K562 (cell line): ENCODE measurements around the gene SMIM23. TPM values are rescaled to one million over a fixed set of nuclear protein-coding genes. Genes with fewer than 3 reads are reported as not detected.

Experiments
- ATAC-seq: fragments of 200-7000 bp; cut with Tn5 transposase; 3 replicates; pipeline ENCODE4 v1.9.1; 2020; ENCODE audit warnings: moderate library complexity
- BruUV-seq: library from RNA; stranded (reverse); fragments of 400-500 nt; replicated peaks from 2 replicates; lab custom pipeline; 2021; lab: Mats Ljungman, UMichigan
- CTCF ChIA-PET: fragments of 300-600 bp; formaldehyde crosslinking; extraction: SDS; loops from one replicate; lab custom pipeline; 2021; ENCODE audit warnings: low intra/inter-chr PET ratio; lab: Yijun Ruan, JAX
- POLR2A ChIA-PET: fragments of 300-600, 350-650 bp; sonication (Branson Sonifier 250); formaldehyde crosslinking; extraction: SDS; loops from one replicate; lab custom pipeline; 2021; ENCODE audit warnings: antibody characterized with exemption, inconsistent platforms; lab: Yijun Ruan, JAX
- DNase-seq, 4 experiments: peaks; one replicate each; pipeline versions ENCODE4 v3.0.0 to v3.0.0-alpha.2; 2011 to 2018; ENCODE audit warnings: low spot score in 3 of 4, mixed read lengths in 3 of 4; ENCODE audit errors: extremely low read depth in 1 of 4
- FAIRE-seq: peaks from 2 replicates; lab custom pipeline; 2011; peaks lifted over from hg19 to GRCh38; lab: Jason Lieb, UNC
- H2AFZ ChIP-seq: 2 replicates; pipeline ENCODE4 v1.6.0; 2011; ENCODE audit warnings: low read depth, low read length, control low read depth, inconsistent platforms
- H3K27ac ChIP-seq: fragments of 200-600 bp; 3 replicates; pipeline ENCODE4 v1.8.0; 2011; ENCODE audit warnings: low read depth, mild to moderate bottlenecking, control low read depth, inconsistent platforms, low read length, moderate library complexity, mixed read lengths; ENCODE audit errors: extremely low read depth
- H3K27me3 ChIP-seq, 2 experiments: fragments of 300-600 bp in 1 of 2; 2 replicates in 1 of 2; 3 replicates in 1 of 2; pipeline versions ENCODE4 v1.6.0 to v1.8.0; 2011; ENCODE audit warnings: inconsistent platforms in 2 of 2, low read length in 2 of 2, mild to moderate bottlenecking in 1 of 2, mixed read lengths in 1 of 2, moderate library complexity in 1 of 2; ENCODE audit not compliant: control insufficient read depth in 2 of 2, insufficient read depth in 2 of 2
- H3K36me3 ChIP-seq: fragments of 300-600 bp; 3 replicates; pipeline ENCODE4 v1.8.0; 2011; ENCODE audit warnings: mild to moderate bottlenecking, low read length, inconsistent platforms; ENCODE audit not compliant: control insufficient read depth, insufficient read depth
- H3K4me1 ChIP-seq, 2 experiments: fragments of 200-600 bp in 1 of 2; replicated peaks in 1 of 2; 2 replicates in 1 of 2; 3 replicates in 1 of 2; pipeline versions ENCODE4 v1.5.1 to v1.8.0; 2011; ENCODE audit warnings: inconsistent platforms in 2 of 2, low read length in 2 of 2, mild to moderate bottlenecking in 1 of 2, mixed read lengths in 1 of 2, moderate library complexity in 1 of 2; ENCODE audit not compliant: control insufficient read depth in 2 of 2, insufficient read depth in 2 of 2
- H3K4me2 ChIP-seq: 2 replicates; pipeline ENCODE4 v1.6.1; 2011; ENCODE audit warnings: low read length, control low read depth, inconsistent platforms, mixed read lengths; ENCODE audit not compliant: insufficient read depth
- H3K4me3 ChIP-seq: fragments of 200-600 bp; sonication (generic), shearing (Covaris generic); 2 replicates; pipeline ENCODE4 v1.5.1; 2016; ENCODE audit warnings: control low read depth, inconsistent platforms
- H3K79me2 ChIP-seq: fragments of 200-600 bp; 3 replicates; pipeline ENCODE4 v1.8.0; 2011; ENCODE audit warnings: low read length, inconsistent platforms; ENCODE audit not compliant: control insufficient read depth, insufficient read depth
- H3K9ac ChIP-seq, 2 experiments: 2 replicates each; pipeline versions ENCODE4 v1.6.0 to v1.6.1; 2011; ENCODE audit warnings: low read depth in 2 of 2, low read length in 2 of 2, control low read depth in 1 of 2, inconsistent platforms in 1 of 2, mild to moderate bottlenecking in 1 of 2, mixed read lengths in 1 of 2; ENCODE audit not compliant: insufficient read depth in 1 of 2
- H3K9me1 ChIP-seq: one replicate; pipeline ENCODE4 v1.6.0; 2011; ENCODE audit warnings: inconsistent platforms, mild to moderate bottlenecking, low read length, moderate library complexity; ENCODE audit not compliant: control insufficient read depth, insufficient read depth
- H3K9me3 ChIP-seq: replicated peaks from 2 replicates; pipeline ENCODE4 v1.5.1; 2011; ENCODE audit warnings: low read depth, low read length, inconsistent platforms; ENCODE audit not compliant: control insufficient read depth, insufficient read depth
- H4K20me1 ChIP-seq: replicated peaks from 2 replicates; pipeline ENCODE4 v1.6.1; 2011; ENCODE audit warnings: low read length, inconsistent platforms, mixed read lengths; ENCODE audit not compliant: control insufficient read depth, insufficient read depth
- CHD1 ChIP-seq: fragments of 200-600 bp; sonication (generic); IDR thresholded peaks from one replicate; pipeline ENCODE4 v1.6.1; 2012; ENCODE audit warnings: mild to moderate bottlenecking, moderate library complexity, low read length, inconsistent platforms
- HDAC2 ChIP-seq: fragments of 450-650 bp; IDR thresholded peaks from 2 replicates; pipeline ENCODE4 v1.6.1; 2016; ENCODE audit warnings: mild to moderate bottlenecking
- NR2C2 ChIP-seq, 2 experiments: fragments of 200-800 bp in 1 of 2; sonication (Bioruptor generic) in 1 of 2; sonication (generic) in 1 of 2; formaldehyde crosslinking in 1 of 2; IDR thresholded peaks; 2 replicates each; pipeline versions ENCODE4 v1.6.1 to v1.8.0; 2016 to 2022; ENCODE audit warnings: mild to moderate bottlenecking in 1 of 2, missing compliant biosample characterization in 1 of 2, missing genetic modification characterization in 1 of 2, missing genetic modification reagents in 1 of 2
- ZNF431 ChIP-seq: sonication (generic); formaldehyde crosslinking; IDR thresholded peaks from 2 replicates; pipeline ENCODE4 v1.8.0; 2022; ENCODE audit warnings: mild to moderate bottlenecking, missing genetic modification reagents
- WGBS: fragments of 100-300 bp; shearing (Covaris generic); methylation state at CpG from one replicate; pipeline ENCODE4 v1.1.6; 2016; ENCODE audit warnings: low coverage, mixed read lengths; ENCODE audit not compliant: insufficient coverage; ENCODE audit errors: missing lambda C conversion rate; 5-methylcytosine and 5-hydroxymethylcytosine counted together
- in situ Hi-C: fragments of 300-500 bp; cut with MboI; formaldehyde crosslinking; loops from 4 replicates; pipeline ENCODE4 v1.15.0; 2018; ENCODE audit warnings: inconsistent platforms, mixed read lengths
- intact Hi-C: fragments of 100-400 bp; cut with micrococcal nuclease; formaldehyde crosslinking; loops from 2 replicates; pipeline ENCODE4 v1.14.2; 2022
- polyA plus RNA-seq, 8 experiments: library from polyadenylated mRNA; depleted of rRNA in 4 of 8; stranded (reverse) in 5 of 8; unstranded in 3 of 8; fragments of >200 nt; fragmentation: Nextera tagmentation in 2 of 8; fragmentation: Illumina TruSeq in 1 of 8; extraction: Ambion mirVana in 2 of 8; extraction: Trizol in 1 of 8; gene quantifications; 2 replicates each; pipeline versions ENCODE4 v1.2.1 to v1.2.3, GENCODE V29; 2011 to 2014; ENCODE audit warnings: inconsistent platforms in 1 of 8, missing spikeins in 1 of 8
- total RNA-seq, 7 experiments: library from RNA; depleted of rRNA in 6 of 7; stranded (reverse); fragments of >200 nt in 6 of 7; fragmentation: Illumina TruSeq in 2 of 7; extraction: Trizol in 2 of 7; gene quantifications; 2 replicates each; pipeline versions ENCODE4 v1.2.1 to v1.2.3, GENCODE V29; 2011 to 2021; ENCODE audit warnings: low replicate concordance in 1 of 7
- TF ChIP-seq, protein P1 (sequence below): fragments of 450-650 bp; IDR thresholded peaks from 2 replicates; pipeline ENCODE4 v1.6.1; 2016; ENCODE audit warnings: antibody characterized with exemption
- TF ChIP-seq, protein P2 (sequence below), 2 experiments: fragments of 150-350 bp in 1 of 2; IDR thresholded peaks; 2 replicates each; pipeline ENCODE4 v1.6.1; 2012 to 2016; ENCODE audit warnings: low read depth in 2 of 2, low read length in 2 of 2, mild to moderate bottlenecking in 1 of 2, moderate library complexity in 1 of 2

SMIM23 gene
- total and polyA plus RNA-seq, 9 of the 15 experiments (the other 6 are each of a cell fraction or from before 2014, with no cell fraction given): not detected

- ChIA-PET CTCF (no interaction called here), POLR2A (interaction anchor here (3.4 kb wide), 1 partner anchor 21 kb away, joined by 11 read pairs; no protein-coding TSS in a partner anchor)
- H3K4me3 ChIP-seq: no peak overlapping the region
- H3K9me1 ChIP-seq: peaks cover 3% of the 10 kb centered on the region
- H3K4me1 ChIP-seq: no peaks in the 10 kb centered on the region
- under 1% methylated on average over 11 of the region's 11 CpGs for WGBS
- no peak overlapping the region for H3K27ac ChIP-seq
- FAIRE-seq: no peak
- no peak for ATAC-seq
- no peaks in the 10 kb centered on the region; the same call in 1 of the 2 replicates for H4K20me1 ChIP-seq
- no peak overlapping the region for H3K4me2 ChIP-seq
- TF ChIP-seq, protein P1, sequence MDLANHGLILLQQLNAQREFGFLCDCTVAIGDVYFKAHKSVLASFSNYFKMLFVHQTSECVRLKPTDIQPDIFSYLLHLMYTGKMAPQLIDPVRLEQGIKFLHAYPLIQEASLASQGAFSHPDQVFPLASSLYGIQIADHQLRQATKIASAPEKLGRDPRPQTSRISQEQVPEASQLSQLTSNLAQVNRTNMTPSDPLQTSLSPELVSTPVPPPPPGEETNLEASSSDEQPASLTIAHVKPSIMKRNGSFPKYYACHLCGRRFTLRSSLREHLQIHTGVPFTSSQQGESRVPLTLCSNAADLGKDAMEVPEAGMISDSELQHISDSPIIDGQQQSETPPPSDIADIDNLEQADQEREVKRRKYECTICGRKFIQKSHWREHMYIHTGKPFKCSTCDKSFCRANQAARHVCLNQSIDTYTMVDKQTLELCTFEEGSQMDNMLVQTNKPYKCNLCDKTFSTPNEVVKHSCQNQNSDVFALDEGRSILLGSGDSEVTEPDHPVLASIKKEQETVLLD: no peak
- TF ChIP-seq, protein P2, sequence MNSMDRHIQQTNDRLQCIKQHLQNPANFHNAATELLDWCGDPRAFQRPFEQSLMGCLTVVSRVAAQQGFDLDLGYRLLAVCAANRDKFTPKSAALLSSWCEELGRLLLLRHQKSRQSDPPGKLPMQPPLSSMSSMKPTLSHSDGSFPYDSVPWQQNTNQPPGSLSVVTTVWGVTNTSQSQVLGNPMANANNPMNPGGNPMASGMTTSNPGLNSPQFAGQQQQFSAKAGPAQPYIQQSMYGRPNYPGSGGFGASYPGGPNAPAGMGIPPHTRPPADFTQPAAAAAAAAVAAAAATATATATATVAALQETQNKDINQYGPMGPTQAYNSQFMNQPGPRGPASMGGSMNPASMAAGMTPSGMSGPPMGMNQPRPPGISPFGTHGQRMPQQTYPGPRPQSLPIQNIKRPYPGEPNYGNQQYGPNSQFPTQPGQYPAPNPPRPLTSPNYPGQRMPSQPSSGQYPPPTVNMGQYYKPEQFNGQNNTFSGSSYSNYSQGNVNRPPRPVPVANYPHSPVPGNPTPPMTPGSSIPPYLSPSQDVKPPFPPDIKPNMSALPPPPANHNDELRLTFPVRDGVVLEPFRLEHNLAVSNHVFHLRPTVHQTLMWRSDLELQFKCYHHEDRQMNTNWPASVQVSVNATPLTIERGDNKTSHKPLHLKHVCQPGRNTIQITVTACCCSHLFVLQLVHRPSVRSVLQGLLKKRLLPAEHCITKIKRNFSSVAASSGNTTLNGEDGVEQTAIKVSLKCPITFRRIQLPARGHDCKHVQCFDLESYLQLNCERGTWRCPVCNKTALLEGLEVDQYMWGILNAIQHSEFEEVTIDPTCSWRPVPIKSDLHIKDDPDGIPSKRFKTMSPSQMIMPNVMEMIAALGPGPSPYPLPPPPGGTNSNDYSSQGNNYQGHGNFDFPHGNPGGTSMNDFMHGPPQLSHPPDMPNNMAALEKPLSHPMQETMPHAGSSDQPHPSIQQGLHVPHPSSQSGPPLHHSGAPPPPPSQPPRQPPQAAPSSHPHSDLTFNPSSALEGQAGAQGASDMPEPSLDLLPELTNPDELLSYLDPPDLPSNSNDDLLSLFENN (IDR thresholded peaks at IDR 0.05; ENCODE audit: low read depth in 2 of 2, low read length in 2 of 2): no peak
- TF ChIP-seq NR2C2 (CRISPR knock-in tag; IDR thresholded peaks at IDR 0.05) (no peak), NR2C2 (tag; IDR thresholded peaks at IDR 0.05) (no peak), CHD1 (no peak), HDAC2 (no peak), ZNF431 (CRISPR knock-in tag) (no peak)
- no peak overlapping the region for H3K9ac ChIP-seq
- peaks cover 3 to 47% of the 10 kb centered on the region in 2 experiments; a peak in 4 of 5 replicates for H3K27me3 ChIP-seq
- H3K36me3 ChIP-seq: no peaks in the 10 kb centered on the region
- no peak overlapping the region for H2AFZ ChIP-seq
- in situ Hi-C loops (no loop called here), intact Hi-C loops (no loop called here)
- no TSS peak for BruUV-seq
- H3K9me3 ChIP-seq: no peaks in the 10 kb centered on the region
- DNase-seq: no peak
- H3K79me2 ChIP-seq: no peaks in the 10 kb centered on the region
Observed at GRCh38 chr5:171820561-171820960, 34.9 kb downstream of the SMIM23 start.
